ENCODE results near the gene SSRP1. TPM values are rescaled to one million over a fixed set of nuclear protein-coding genes. Genes with fewer than 3 reads are reported as not detected.
A peak's percentile ranks its signal among the peaks of the same experiment; 100 is the strongest.

The SSRP1 gene
- total RNA-seq, 1 donor from 2014 or later: 85.4 TPM

GRCh38 chr11:57325735-57326048 lies 10.0 kb downstream of the SSRP1 start:
- DNase-seq (ENCODE audit: extremely low spot score in 2 of 2): no peak
- no peak for TF ChIP-seq POLR2AphosphoS5 (IDR thresholded peaks at IDR 0.05; ENCODE audit: insufficient read depth in 1 of 2, low read depth in 1 of 2)
- peak in 1 of 2 donors; percentile 29 for TF ChIP-seq POLR2A (IDR thresholded peaks at IDR 0.05)
- intact Hi-C loops (cut with DNase I): loop anchor here (10.0 kb wide), 1 partner anchor 319 kb away; the partner anchor contains the start of gene YPEL4

GRCh38 chr11:57324886-57325734 lies 10.6 kb downstream of the SSRP1 start, which contains the start of gene TNKS1BP1:
TSS of gene TNKS1BP1 (minus strand) at chr11:57324952. CDS start at chr11:57321885, 3,067 bp downstream.
- Histone ChIP-seq H3K27ac (peak within 1 kb of the TSS; percentile 98), H3K9me3 (no peaks in the 10 kb centered on the region), H3K4me3 (peak within 1 kb of the TSS; percentile 89 to 96), H3K27me3 (no peaks in the 10 kb centered on the region), H3K4me1 (peaks cover 53% of the 10 kb centered on the region), H3K36me3 (peaks cover 0 to 40% of the 10 kb centered on the region in 2 donors)
- TF ChIP-seq CTCF (IDR thresholded peaks at IDR 0.05) (no peak), POLR2AphosphoS5 (IDR thresholded peaks at IDR 0.05; ENCODE audit: insufficient read depth in 1 of 2, low read depth in 1 of 2) (peak; percentile 91 to 92), POLR2A (IDR thresholded peaks at IDR 0.05) (peak; percentile 6 to 86)
- intact Hi-C loops (cut with DNase I): loop anchor here (10.0 kb wide), 1 partner anchor 320 kb away; the partner anchor contains the start of gene YPEL4
- DNase-seq (ENCODE audit: extremely low spot score in 2 of 2): peak in 1 of 2 donors; percentile 99

More at GRCh38 chr11:57325735-57326048, 10.0 kb downstream of the SSRP1 start:
- no peaks in the 10 kb centered on the region for H3K9me3 ChIP-seq
- H3K27ac ChIP-seq: peak overlapping the region; percentile 98
- peaks cover 0 to 42% of the 10 kb centered on the region in 2 donors for H3K36me3 ChIP-seq
- H3K27me3 ChIP-seq: no peaks in the 10 kb centered on the region
- peaks cover 47% of the 10 kb centered on the region for H3K4me1 ChIP-seq
- peak overlapping the region; percentile 89 to 96 for H3K4me3 ChIP-seq

GRCh38 chr11:57324154-57324885 lies 11.4 kb downstream of the SSRP1 start:
- DNase-seq (ENCODE audit: extremely low spot score in 2 of 2): no peak
- Histone ChIP-seq H3K36me3 (peaks cover 0 to 40% of the 10 kb centered on the region in 2 donors), H3K4me1 (peaks cover 61% of the 10 kb centered on the region), H3K9me3 (no peaks in the 10 kb centered on the region), H3K27me3 (no peaks in the 10 kb centered on the region), H3K4me3 (peak overlapping the region; percentile 89 to 96), H3K27ac (peak overlapping the region; percentile 98)
- intact Hi-C loops (cut with DNase I): loop anchor here (10.0 kb wide), 1 partner anchor 320 kb away; the partner anchor contains the start of gene YPEL4
- TF ChIP-seq POLR2AphosphoS5 (IDR thresholded peaks at IDR 0.05; ENCODE audit: insufficient read depth in 1 of 2, low read depth in 1 of 2) (peak in 1 of 2 donors; percentile 56), CTCF (IDR thresholded peaks at IDR 0.05) (no peak)

GRCh38 chr11:57323855-57324153 lies 11.9 kb downstream of the SSRP1 start:
- H3K4me1 ChIP-seq: peaks cover 66% of the 10 kb centered on the region
- H3K9me3 ChIP-seq: no peaks in the 10 kb centered on the region
- intact Hi-C loops (cut with DNase I): loop anchor here (10.0 kb wide), 1 partner anchor 321 kb away; the partner anchor contains the start of gene YPEL4
- peaks cover 0 to 38% of the 10 kb centered on the region in 2 donors for H3K36me3 ChIP-seq
- no peaks in the 10 kb centered on the region for H3K27me3 ChIP-seq
- H3K4me3 ChIP-seq: peak overlapping the region; percentile 89 to 96
- DNase-seq (ENCODE audit: extremely low spot score in 2 of 2): no peak
- TF ChIP-seq POLR2AphosphoS5 (IDR thresholded peaks at IDR 0.05; ENCODE audit: insufficient read depth in 1 of 2, low read depth in 1 of 2): peak in 1 of 2 donors; percentile 59
- TF ChIP-seq POLR2A (IDR thresholded peaks at IDR 0.05): no peak
- peak overlapping the region; percentile 98 for H3K27ac ChIP-seq

GRCh38 chr11:57323167-57323854 lies 12.4 kb downstream of the SSRP1 start:
- no peaks in the 10 kb centered on the region for H3K9me3 ChIP-seq
- peaks cover 71% of the 10 kb centered on the region for H3K4me1 ChIP-seq
- TF ChIP-seq POLR2AphosphoS5 (IDR thresholded peaks at IDR 0.05; ENCODE audit: insufficient read depth in 1 of 2, low read depth in 1 of 2) (no peak), CTCF (IDR thresholded peaks at IDR 0.05) (no peak), POLR2A (IDR thresholded peaks at IDR 0.05) (no peak)
- H3K36me3 ChIP-seq: peaks cover 0 to 38% of the 10 kb centered on the region in 2 donors
- peak overlapping the region; percentile 89 to 96 for H3K4me3 ChIP-seq
- no peak for DNase-seq (ENCODE audit: extremely low spot score in 2 of 2)
- peak overlapping the region; percentile 98 for H3K27ac ChIP-seq
- H3K27me3 ChIP-seq: no peaks in the 10 kb centered on the region
- intact Hi-C loops (cut with DNase I): loop anchor here (10.0 kb wide), 1 partner anchor 321 kb away; the partner anchor contains the start of gene YPEL4
